WTC11 (cell line): Measurements from ENCODE around the gene SYCP2L. TPM values are rescaled to one million over a fixed set of nuclear protein-coding genes. Genes with fewer than 3 reads are reported as not detected.

Source experiments
- ATAC-seq: fragments of 200-7000 bp; cut with Tn5 transposase; 2 replicates; pipeline ENCODE4 v1.10.0; 2021; ENCODE audit warnings: mild to moderate bottlenecking, moderate library complexity
- CTCF ChIA-PET: fragments of 300-600 bp; sonication (Branson Sonifier 250); formaldehyde crosslinking; loops from one replicate; lab custom pipeline; 2021; ENCODE audit warnings: antibody characterized with exemption; lab: Charles Lee
- POLR2A ChIA-PET: fragments of 350-600 bp; sonication (Branson Sonifier 250); formaldehyde crosslinking; loops from one replicate; lab custom pipeline; 2021; ENCODE audit warnings: antibody characterized with exemption; lab: Charles Lee
- DNase-seq: peaks from one replicate; pipeline ENCODE4 v3.0.0; 2021; ENCODE audit warnings: low spot score
- H3K27ac Mint-ChIP-seq: 2 replicates; pipeline ENCODE4 v1.8.0; 2021; ENCODE audit warnings: mixed read lengths
- H3K27me3 Mint-ChIP-seq: 2 replicates; pipeline ENCODE4 v1.8.0; 2021; ENCODE audit warnings: low read depth, mild to moderate bottlenecking, moderate library complexity, mixed read lengths
- H3K36me3 Mint-ChIP-seq: 2 replicates; pipeline ENCODE4 v1.8.0; 2021; ENCODE audit warnings: mixed read lengths
- H3K4me1 Mint-ChIP-seq: 2 replicates; pipeline ENCODE4 v1.8.0; 2022; ENCODE audit warnings: mixed read lengths
- H3K4me3 Mint-ChIP-seq: 2 replicates; pipeline ENCODE4 v1.8.0; 2021; ENCODE audit warnings: mild to moderate bottlenecking, moderate library complexity, mixed read lengths
- H3K9me3 Mint-ChIP-seq: 2 replicates; pipeline ENCODE4 v1.8.0; 2021; ENCODE audit warnings: mixed read lengths
- CBFB ChIP-seq: sonication (generic); formaldehyde crosslinking; IDR thresholded peaks from 2 replicates; pipeline ENCODE4 v1.8.1; 2022; ENCODE audit warnings: mild to moderate bottlenecking, low read depth, missing genetic modification reagents
- CREB1 ChIP-seq: sonication (generic); formaldehyde crosslinking; IDR thresholded peaks from 2 replicates; pipeline ENCODE4 v1.8.0; 2023; ENCODE audit warnings: mild to moderate bottlenecking, missing genetic modification reagents
- ETV6 ChIP-seq: sonication (generic); formaldehyde crosslinking; IDR thresholded peaks from 2 replicates; pipeline ENCODE4 v1.8.1; 2022; ENCODE audit warnings: mild to moderate bottlenecking, missing genetic modification reagents
- GABPB1 ChIP-seq: sonication (generic); formaldehyde crosslinking; IDR thresholded peaks from 2 replicates; pipeline ENCODE4 v1.8.1; 2023; ENCODE audit warnings: mild to moderate bottlenecking, missing genetic modification reagents
- ZNF416 ChIP-seq: fragments of 250-450 bp; sonication (Bioruptor Pico); IDR thresholded peaks from 2 replicates; pipeline ENCODE4 v1.9.0; 2021; ENCODE audit warnings: mild to moderate bottlenecking, inconsistent platforms
- total RNA-seq: library from RNA; stranded (reverse); gene quantifications from 3 replicates; pipeline ENCODE4 v1.2.3, GENCODE V29; 2021
- TF ChIP-seq, protein P1 (sequence below): fragments of 200-600 bp; IDR thresholded peaks from 2 replicates; pipeline ENCODE4 v1.8.0; 2022; ENCODE audit warnings: antibody characterized with exemption
- TF ChIP-seq, protein P2 (sequence below): fragments of 250-450 bp; sonication (Bioruptor Pico); conservative IDR thresholded peaks from 2 replicates; pipeline ENCODE4 v1.9.0; 2021; ENCODE audit warnings: mild to moderate bottlenecking
- TF ChIP-seq, protein P3 (sequence below): sonication (generic); formaldehyde crosslinking; IDR thresholded peaks from 2 replicates; pipeline ENCODE4 v1.8.0; 2023; ENCODE audit warnings: missing genetic modification reagents
- TF ChIP-seq, protein P4 (sequence below): sonication (generic); formaldehyde crosslinking; conservative IDR thresholded peaks from 2 replicates; pipeline ENCODE4 v1.8.1; 2022; ENCODE audit warnings: mild to moderate bottlenecking, missing genetic modification reagents

Gene SYCP2L
- total RNA-seq, 1 experiment from 2014 or later, result 5.4 TPM

DNA sequence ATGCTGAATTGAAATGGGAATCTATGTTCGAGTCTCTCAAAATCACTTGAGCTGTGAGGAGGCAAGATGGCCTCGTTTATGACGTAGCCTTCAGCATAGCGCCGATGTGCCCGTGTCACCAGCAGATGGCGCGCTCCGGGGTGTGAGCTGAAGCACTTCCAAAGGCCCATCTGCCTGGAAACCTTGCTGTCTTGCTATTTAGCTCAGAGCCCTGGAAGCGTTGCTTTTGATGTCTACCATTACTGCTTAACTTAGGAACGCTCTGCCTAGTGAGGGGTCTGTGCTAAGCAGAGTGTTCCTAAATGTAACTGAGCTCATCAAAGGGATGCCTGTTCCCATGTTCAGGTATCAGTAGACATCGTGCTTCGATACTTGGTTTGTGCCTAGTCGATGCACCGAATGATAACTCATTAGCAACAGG lies 67.7 kb downstream of the SYCP2L start:
- H3K36me3 Mint-ChIP-seq, result no peaks in the 10 kb centered on the region
- H3K4me3 Mint-ChIP-seq, result no peak overlapping the region
- DNase-seq (peak; percentile 94), ATAC-seq (peak; percentile 96)
- CTCF ChIA-PET, result interaction anchor here (0.6 to 2.1 kb wide), 68 partner anchors 9 to 621 kb away, joined by 3 to 82 read pairs (median 6); partner anchors contain the start of genes ELOVL2, MAK, SMIM13 and SYCP2L
- POLR2A ChIA-PET, result interaction anchor here (0.6 to 0.8 kb wide), 2 partner anchors 67 to 116 kb away, joined by 3 read pairs; no protein-coding TSS in a partner anchor
- TF ChIP-seq CBFB (CRISPR knock-in tag) (no peak), GABPB1 (CRISPR knock-in tag) (peak; percentile 63; the same call in 1 of the 2 replicates), CREB1 (CRISPR knock-in tag) (0 out of 2 replicates have a peak, but pooled peaks have one; percentile 21)
- TF ChIP-seq, protein P1, sequence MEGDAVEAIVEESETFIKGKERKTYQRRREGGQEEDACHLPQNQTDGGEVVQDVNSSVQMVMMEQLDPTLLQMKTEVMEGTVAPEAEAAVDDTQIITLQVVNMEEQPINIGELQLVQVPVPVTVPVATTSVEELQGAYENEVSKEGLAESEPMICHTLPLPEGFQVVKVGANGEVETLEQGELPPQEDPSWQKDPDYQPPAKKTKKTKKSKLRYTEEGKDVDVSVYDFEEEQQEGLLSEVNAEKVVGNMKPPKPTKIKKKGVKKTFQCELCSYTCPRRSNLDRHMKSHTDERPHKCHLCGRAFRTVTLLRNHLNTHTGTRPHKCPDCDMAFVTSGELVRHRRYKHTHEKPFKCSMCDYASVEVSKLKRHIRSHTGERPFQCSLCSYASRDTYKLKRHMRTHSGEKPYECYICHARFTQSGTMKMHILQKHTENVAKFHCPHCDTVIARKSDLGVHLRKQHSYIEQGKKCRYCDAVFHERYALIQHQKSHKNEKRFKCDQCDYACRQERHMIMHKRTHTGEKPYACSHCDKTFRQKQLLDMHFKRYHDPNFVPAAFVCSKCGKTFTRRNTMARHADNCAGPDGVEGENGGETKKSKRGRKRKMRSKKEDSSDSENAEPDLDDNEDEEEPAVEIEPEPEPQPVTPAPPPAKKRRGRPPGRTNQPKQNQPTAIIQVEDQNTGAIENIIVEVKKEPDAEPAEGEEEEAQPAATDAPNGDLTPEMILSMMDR, result peak; percentile 85
- H3K4me1 Mint-ChIP-seq, result peaks cover 7% of the 10 kb centered on the region; the same call in 1 of the 2 replicates
- H3K27me3 Mint-ChIP-seq, result peaks cover 20% of the 10 kb centered on the region
- no peak overlapping the region for H3K27ac Mint-ChIP-seq
- no peaks in the 10 kb centered on the region for H3K9me3 Mint-ChIP-seq

DNA sequence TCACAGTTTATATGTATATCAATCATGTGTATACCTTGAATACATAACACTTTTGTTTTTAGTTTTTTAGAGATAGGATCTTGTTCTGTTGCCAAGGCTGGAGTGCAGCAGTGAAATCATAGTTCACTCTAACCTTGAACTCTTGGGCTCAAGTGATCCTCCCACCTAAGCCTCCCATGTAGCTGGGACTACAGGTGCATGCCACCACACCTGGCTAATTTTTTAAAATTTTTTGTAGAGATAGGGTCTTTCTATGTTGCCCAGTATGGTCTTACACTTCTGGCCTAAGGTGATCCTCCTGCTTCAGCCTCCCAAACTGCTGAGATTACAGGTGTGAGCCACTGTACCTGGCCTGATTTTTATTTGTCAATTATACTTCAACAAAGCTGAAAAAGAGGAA lies 69.9 kb downstream of the SYCP2L start:
- Mint-ChIP-seq H3K9me3 (no peaks in the 10 kb centered on the region), H3K27ac (no peak overlapping the region), H3K4me1 (peaks cover 12% of the 10 kb centered on the region), H3K4me3 (no peak overlapping the region), H3K36me3 (no peaks in the 10 kb centered on the region), H3K27me3 (peaks cover 42% of the 10 kb centered on the region)
- no peak for DNase-seq
- ChIA-PET POLR2A (no interaction called here), CTCF (interaction anchor here (1.2 kb wide), 1 partner anchor 112 kb away, joined by 5 read pairs; no protein-coding TSS in a partner anchor)
- TF ChIP-seq ETV6 (CRISPR knock-in tag), result no peak
- TF ChIP-seq, protein P2, sequence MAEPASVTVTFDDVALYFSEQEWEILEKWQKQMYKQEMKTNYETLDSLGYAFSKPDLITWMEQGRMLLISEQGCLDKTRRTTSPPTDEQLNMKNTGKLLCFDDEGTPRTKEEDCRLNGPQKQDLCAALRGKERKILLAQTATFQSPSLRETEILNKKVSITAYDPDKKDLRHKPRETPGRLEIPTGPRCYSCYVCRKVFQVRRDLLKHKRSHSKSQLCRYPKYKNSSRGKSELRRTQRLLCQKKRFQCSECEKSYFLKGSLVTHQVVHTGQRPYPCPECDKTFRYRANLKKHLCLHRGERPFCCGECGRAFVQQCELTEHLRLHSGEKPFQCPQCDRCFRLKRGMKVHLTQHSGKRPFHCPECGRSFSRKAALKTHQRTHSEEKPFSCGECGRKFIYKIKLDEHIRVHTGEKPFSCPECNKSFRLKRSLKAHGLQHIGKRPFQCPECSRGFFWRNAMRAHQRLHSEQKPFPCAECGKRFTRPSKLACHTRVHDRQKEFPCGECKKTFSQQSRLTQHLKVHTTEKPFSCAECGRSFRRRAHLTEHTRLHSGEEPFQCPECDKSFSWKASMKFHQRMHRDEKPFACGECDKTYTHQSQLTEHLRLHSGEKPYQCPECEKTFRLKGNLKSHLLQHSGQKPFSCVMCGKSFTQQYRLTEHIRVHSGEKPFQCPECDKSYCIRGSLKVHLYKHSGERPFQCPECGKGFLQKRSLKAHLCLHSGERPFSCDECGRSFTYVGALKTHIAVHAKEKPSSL (CRISPR knock-in tag), result no peak
- no peak for ATAC-seq

DNA sequence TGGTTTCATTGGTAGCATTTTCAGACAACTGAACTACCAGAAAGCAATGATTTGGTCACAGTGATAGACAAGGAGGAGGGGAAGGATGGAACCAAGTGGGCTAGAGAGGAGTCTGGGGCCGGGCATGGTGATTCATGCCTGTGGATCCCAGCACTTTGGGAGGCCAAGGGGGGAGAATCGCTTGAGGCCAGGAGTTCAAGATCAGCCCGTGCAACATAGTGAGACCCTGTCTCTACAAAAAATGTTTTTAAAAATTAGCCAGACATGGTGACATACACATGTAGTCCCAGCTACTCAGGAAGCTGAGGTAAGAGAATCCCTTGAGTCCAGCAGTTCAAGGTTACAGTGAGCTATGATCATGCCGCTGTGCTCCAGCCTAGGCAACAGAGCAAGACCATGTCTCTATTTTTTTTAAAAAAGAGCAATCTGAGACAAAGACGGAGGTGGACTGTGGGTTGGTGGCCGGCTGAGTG lies 70.6 kb downstream of the SYCP2L start:
- H3K27me3 Mint-ChIP-seq, result peaks cover 48% of the 10 kb centered on the region
- no peak overlapping the region for H3K4me3 Mint-ChIP-seq
- ATAC-seq (no peak), DNase-seq (no peak)
- ChIA-PET CTCF (interaction anchor here (1.2 kb wide), 1 partner anchor 111 kb away, joined by 5 read pairs; no protein-coding TSS in a partner anchor), POLR2A (no interaction called here)
- H3K4me1 Mint-ChIP-seq, result peaks cover 12% of the 10 kb centered on the region
- no peaks in the 10 kb centered on the region for H3K9me3 Mint-ChIP-seq
- H3K36me3 Mint-ChIP-seq, result no peaks in the 10 kb centered on the region
- H3K27ac Mint-ChIP-seq, result no peak overlapping the region
- peak; percentile 65; the same call in 1 of the 2 replicates for TF ChIP-seq GABPB1 (CRISPR knock-in tag)
- TF ChIP-seq, protein P2 (CRISPR knock-in tag), result no peak

DNA sequence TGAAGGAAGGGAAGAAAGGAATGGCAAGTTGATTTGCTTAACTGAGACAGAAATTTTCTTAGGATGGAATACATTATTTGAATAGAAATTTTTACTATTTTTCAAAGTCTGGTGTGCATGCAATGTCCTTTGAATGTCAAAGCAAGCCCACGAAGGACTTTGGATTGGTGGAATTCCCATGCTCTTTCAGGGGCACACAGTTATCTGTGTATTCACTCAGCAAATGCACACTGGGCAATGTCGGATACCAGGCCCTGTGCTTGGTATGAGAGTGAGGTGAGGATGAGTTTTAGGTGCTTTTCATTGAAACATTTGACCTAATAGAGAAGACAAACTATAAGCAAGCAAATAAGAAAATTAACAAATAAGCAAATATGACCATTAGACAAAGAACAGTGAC lies 73.3 kb downstream of the SYCP2L start:
- peaks cover 13% of the 10 kb centered on the region for H3K4me1 Mint-ChIP-seq
- ChIA-PET POLR2A (interaction anchor here (0.7 kb wide), 1 partner anchor 105 kb away, joined by 5 read pairs; no protein-coding TSS in a partner anchor), CTCF (interaction anchor here (0.6 to 1.1 kb wide), 2 partner anchors 9 to 813 kb away, joined by 3 read pairs; no protein-coding TSS in a partner anchor)
- H3K27me3 Mint-ChIP-seq, result peaks cover 69% of the 10 kb centered on the region
- peaks cover 5% of the 10 kb centered on the region for H3K36me3 Mint-ChIP-seq
- no peak overlapping the region for H3K4me3 Mint-ChIP-seq
- ATAC-seq, result no peak
- DNase-seq, result no peak
- no peak overlapping the region for H3K27ac Mint-ChIP-seq
- TF ChIP-seq ZNF416, result no peak
- TF ChIP-seq, protein P3, sequence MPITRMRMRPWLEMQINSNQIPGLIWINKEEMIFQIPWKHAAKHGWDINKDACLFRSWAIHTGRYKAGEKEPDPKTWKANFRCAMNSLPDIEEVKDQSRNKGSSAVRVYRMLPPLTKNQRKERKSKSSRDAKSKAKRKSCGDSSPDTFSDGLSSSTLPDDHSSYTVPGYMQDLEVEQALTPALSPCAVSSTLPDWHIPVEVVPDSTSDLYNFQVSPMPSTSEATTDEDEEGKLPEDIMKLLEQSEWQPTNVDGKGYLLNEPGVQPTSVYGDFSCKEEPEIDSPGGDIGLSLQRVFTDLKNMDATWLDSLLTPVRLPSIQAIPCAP (CRISPR knock-in tag), result no peak
- TF ChIP-seq, protein P4, sequence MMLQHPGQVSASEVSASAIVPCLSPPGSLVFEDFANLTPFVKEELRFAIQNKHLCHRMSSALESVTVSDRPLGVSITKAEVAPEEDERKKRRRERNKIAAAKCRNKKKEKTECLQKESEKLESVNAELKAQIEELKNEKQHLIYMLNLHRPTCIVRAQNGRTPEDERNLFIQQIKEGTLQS (CRISPR knock-in tag), result no peak
- peaks cover 2% of the 10 kb centered on the region for H3K9me3 Mint-ChIP-seq
